Stimulated activated CD8-positive, alpha-beta memory T cell treated with anti-CD3 and anti-CD28 coated beads, Interleukin-15, amount 100 ng/mL, for 48 hours (primary cell): Measurements from ENCODE around the gene EID1.
"Not testable (repeated sequence)": the region's sequence is repeated elsewhere in the genome, so short reads cannot be mapped to it uniquely, and the experiment has no call there.

Experiments used
- DNase-seq, 2 donors: peaks; one replicate each; pipeline ENCODE4 v3.0.0-alpha.2; 2020; ENCODE audit warnings: low read depth in 2 of 2

Gene EID1, protein sequence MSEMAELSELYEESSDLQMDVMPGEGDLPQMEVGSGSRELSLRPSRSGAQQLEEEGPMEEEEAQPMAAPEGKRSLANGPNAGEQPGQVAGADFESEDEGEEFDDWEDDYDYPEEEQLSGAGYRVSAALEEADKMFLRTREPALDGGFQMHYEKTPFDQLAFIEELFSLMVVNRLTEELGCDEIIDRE

DNA sequence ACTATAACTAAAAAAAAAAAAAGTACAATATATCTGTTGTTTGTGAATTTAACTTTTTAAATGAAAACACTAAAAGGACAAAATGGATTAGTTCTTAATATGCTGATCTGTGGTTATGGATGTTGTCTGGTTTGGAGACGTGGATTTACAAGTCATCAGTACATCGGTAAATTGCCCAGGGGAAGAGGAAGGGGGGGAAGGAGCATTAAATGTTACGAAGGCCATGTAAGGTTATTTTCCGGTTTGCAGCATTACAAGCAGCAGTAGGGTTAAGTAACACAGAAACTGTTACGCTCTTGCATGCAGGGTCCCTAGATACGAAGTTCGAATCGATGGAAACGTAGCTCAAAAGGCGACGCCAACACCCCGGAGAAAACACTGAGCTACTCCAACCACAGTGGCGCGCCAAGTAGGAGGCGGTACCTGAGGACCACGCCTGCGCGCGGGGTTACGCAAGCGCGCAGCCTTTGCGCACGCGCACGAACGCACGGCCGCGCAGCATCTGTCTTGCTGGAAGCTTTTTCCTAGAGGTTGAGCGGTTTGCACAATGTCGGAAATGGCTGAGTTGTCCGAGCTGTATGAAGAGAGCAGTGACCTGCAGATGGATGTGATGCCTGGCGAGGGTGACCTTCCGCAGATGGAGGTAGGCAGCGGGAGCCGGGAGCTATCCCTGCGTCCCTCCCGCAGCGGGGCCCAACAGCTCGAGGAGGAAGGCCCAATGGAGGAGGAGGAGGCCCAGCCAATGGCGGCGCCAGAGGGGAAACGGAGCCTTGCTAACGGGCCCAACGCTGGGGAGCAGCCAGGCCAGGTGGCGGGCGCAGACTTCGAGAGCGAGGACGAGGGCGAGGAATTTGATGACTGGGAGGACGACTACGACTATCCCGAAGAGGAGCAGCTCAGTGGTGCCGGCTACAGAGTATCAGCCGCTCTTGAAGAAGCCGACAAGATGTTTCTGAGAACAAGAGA, at the start of gene EID1:
Gene EID1, plus strand, starts transcription at position 505 of the 966 bp plus-strand sequence. Its CDS starts 43 bp downstream, at position 548.
- DNase-seq: peak; percentile 90 to 93

DNA sequence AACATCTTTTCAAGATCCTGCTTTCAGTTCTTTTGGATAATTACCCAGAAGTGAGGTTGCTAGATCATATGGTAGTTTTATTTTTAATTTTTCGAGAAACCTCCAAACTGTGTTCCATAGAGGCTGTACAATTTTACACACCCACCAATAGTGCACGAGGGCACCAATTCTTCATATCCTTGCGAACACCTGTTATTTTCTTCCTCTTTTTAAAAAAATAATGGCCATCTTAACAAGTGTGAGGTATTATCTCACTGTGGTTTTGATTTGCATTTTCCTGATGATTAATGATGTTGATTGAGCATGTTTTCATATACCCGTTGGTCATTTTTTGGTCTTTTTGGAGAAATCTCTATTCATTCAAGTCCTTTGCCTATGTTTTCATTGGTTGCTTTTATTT, 49.5 kb upstream of the EID1 start:
- no peak for DNase-seq

DNA sequence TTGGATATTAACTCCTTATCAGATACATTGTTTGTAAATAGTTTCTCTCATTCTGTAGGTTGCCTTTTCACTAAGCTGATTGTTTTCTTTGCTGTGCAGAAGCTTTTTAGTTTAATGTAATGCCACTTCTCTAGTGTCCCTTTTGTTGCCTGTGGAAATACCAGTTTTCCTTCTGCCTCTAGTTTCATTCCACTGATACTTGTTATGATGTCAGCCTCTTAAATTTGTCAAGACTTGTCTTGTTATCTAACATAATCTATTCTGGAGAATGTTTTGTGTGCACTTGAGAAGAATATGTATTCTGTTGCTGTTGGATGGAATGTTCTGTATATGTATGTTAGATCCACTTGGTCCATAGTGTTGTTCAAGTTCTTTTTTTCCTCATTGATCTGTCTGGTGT, 49.0 kb upstream of the EID1 start:
- DNase-seq: no peak

DNA sequence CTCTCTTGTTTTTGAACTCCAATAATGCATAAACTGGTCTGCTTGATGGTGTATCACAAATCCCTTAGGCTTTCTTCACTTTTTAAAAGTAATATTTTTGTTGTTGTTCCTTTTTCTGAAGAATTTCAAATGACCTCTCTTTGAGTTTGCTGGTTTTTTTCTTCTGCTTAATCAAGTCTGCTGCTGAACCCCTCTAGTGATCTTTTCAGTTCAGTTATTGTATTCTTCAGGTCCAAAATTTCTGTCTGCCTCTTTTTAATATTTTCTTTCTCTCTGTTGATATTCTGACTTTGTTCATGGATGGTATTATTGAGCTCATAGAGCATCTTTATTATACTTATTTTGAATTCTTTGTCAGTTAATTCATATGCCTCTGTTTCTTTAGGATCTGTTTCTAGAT, 45.3 kb upstream of the EID1 start:
- DNase-seq: no peak

DNA sequence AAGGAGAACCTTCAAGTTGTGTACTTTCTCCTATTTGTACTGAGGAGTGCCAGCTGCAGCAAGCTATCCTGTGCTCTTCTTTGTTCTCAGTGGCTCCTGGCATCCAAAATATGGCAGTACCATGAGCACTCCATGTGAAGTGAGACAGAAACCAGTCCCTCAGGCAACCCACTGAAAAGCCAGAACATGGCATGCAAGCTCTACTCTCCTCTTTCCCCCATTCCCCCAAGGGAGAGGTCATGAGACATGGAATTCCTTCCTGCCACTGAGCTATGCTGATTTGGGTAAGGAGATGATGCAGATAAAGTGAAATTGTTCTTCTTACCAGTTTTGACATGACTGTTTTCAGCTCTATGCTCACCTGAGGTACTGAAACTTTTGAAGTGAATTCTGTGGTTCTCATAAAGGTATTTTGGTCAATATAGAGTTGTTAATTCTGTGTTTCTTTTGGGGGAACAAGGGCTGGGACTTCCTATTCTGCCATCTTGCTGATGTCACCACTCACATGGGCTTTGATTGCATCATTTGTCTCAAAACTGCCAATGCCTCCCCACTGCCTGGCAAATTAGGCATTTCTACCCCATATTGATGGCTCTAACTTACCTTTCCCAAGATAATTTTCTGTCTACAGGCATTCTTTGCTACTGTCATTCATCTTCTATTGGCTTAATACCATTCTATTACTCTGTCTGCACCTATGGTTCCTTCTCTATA, 44.3 kb upstream of the EID1 start:
- DNase-seq: no peak

DNA sequence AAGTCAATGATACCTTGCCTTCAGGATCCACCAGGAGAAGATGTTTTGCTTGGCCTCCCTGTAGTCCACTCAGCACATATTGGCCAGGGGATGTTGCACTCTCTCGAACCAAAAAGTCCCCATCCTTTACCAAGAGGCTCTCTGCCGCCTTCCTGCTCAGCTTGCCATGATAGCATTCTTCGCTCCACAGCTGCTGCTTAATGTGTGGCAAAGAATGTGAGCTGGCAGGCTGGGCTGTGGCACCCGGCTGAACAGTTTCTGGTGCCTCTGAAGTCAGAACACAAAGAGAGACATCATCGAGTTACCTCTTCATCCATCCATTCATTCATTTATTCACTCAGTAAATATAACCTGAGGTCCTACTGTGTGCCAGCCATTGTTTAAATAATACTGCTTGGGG, 43.2 kb upstream of the EID1 start:
- DNase-seq: no peak

DNA sequence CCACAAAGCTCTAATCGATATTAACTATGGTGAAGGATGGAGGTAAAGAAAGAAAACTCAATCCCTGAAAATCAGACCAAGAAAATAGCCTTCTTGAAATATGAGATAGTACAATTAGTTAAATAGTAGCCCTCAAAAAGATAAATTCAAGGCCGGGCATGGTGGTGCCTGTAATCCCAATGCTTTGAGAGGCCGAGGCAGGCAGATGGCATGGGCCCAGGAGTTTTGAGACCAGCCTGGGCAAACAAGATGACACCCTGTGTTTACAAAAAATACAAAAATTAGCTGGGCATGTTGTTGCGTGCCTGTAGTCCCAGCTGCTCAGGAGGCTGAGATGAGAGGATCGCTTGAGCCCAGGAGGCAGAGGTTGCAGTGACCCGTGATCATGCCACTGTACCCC, 35.4 kb upstream of the EID1 start:
- no peak for DNase-seq

DNA sequence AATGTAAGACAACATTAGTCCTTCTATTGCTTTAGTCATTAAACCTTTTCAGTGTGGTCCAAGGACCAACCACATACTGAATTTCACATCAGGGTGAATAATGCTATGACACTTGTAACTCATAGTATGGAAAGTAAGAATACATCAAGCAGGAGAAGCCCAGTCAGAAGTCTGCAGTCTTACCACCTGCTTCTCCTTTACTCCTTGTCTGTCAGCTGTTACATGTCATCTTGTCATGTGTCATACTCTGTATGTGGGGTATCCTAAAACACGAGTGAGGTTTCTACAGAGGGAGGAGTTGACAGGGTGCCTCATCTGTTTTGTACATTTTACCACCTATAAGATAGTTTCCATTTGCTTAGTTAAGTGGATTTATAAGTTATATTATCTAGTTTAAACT, 32.8 kb upstream of the EID1 start:
- no peak for DNase-seq

DNA sequence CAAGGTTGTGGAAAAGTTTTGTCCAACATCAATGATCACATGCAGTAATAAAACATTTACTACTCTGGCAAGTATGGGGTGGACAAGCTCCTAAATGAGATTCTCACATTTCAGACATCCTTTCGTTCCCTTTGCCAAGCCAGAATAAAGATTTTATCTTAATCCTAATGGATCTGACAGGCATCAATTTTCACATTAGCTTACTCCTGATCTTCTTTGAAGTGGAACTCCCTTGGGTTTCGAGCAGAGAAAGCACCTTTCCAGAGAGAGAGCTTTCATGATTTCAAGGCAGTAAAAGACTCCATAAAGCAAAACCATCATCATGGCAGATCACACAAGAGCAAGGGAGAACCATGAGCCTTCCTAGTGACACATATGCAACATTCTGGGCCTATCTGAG, 27.3 kb upstream of the EID1 start:
- DNase-seq: no peak

DNA sequence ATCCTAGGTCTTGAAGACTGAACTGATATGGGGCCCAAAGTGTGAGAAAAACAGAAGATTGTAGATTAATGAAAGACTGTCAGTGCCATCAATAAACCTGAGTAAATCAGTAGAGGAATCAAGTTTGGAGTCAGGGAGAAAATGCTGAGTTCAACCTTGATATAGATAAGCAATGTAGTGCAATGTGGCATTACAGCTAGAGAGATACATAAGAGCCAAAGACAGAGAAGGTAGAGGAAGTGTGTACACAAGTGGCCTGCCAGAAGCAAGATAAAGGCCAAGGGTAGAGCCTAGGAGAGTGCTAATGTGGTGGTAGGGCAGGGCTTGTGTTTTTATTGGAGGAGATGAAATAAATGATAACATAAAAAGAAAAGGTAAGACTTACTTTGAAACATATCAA, 26.0 kb upstream of the EID1 start:
- DNase-seq: no peak

DNA sequence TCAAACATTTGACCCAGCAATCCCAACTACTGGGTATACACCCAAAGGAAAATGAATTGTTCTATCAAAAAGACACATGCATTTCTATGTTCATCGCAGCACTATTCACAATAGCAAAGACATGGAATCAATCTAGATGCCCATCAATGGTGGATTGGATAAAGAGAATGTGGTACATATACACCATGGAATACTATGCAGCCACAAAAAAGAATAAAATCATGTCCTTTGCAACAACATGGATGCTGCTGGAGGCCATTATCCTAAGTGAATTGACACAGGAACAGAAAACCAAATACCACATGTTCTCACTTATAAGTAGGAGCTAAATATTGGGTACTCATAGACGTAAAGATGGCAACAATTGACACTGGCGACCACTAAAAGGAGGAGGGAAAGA, 23.5 kb upstream of the EID1 start:
- DNase-seq: not testable (repeated sequence)

DNA sequence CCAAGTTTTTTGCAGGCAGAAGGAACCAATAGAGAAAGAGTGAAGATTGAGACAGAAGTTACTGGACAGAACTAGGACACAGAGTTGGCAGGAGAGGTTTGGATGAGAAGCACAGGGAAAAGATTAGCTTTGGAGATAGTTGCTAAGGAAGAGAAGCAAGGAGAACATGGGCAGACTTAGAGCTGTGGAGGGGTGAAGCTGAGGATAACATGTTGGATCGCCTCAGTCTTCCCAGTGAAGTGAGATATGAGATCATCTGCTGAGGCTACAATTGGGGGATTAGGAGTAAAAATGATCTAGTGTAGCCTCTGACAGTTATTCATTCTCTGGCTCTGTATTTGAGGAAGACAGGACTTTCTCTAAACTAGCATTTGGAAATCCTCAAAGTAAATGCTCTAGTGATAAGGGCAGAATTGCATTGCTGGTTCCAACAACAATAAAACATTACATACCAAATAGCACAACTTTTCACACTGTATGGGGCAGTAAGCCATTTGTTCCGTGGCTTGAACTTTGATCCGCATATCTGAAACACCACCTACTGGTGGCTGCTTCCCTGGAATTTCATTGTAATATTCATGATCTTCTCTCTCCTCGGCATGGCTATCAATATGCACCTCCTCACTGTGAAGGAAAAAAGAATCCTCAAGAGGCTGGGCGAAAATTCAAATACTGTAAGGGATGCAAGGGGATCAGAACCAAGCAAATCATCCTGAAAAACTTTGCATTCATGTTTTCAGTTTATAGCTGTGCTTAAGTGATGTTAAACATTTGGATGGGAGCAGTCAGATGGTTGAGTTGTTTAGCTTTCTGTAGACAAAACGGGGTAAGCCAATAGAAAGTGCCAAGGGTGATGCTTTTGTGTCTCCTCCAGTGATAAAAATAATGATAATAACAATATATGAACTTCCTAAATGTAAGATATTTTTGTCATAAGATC, 22.2 kb upstream of the EID1 start:
- no peak for DNase-seq

DNA sequence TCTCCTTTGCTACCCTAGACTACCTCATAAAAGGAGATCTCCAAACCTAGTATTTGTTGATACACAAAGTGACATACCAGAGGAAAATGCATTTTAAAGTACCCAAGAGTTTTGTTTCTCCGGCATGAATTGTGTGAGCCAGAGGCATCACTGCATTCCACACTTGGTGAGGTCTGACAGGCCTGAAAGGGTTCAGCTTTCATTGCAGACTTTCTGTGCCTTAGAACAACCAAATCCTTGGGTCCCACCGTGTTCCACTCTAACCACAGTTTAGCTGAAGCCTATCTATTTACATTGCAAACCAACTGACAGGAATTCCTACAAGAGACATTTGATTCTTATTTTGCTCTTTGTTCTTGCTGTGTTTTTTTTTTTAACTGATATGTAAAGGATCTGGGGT, 21.0 kb upstream of the EID1 start:
- DNase-seq: no peak

DNA sequence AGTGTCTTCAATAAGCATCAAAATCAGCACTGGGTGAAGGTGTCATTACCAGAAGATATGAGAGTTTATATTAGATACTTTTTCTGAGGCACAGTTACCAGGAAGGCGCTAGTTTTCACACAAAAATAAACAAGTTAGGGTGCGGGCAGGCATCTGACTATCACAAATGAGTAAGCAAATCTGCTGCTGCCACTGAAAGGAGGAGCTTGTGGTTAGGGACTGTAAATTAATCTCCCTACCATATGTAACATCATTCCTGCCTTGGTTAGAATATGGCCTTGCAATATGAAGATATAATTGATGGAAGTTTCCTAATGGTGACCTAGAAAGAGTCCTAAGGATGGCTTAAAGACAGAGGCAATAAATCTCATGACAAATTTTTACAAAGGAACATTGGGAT, 19.5 kb upstream of the EID1 start:
- no peak for DNase-seq

DNA sequence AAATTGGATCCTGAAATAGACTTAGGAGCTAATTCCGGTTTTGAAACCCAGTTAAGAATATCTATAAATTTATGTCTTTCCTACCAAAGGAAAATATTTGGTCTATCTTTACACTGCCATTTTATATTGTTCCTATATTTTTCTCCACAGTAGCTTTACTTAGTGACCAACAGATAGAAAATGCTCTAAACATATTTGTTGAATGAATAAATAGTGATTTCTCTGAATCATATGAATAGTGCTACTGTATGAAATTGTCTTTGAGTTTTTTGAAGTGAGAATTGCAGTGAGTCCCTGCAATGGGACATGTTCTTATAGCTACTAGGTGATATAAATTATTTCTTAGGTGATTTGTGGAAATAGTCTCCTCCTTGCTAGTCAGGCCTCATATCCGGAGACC, 18.5 kb upstream of the EID1 start:
- DNase-seq: no peak

DNA sequence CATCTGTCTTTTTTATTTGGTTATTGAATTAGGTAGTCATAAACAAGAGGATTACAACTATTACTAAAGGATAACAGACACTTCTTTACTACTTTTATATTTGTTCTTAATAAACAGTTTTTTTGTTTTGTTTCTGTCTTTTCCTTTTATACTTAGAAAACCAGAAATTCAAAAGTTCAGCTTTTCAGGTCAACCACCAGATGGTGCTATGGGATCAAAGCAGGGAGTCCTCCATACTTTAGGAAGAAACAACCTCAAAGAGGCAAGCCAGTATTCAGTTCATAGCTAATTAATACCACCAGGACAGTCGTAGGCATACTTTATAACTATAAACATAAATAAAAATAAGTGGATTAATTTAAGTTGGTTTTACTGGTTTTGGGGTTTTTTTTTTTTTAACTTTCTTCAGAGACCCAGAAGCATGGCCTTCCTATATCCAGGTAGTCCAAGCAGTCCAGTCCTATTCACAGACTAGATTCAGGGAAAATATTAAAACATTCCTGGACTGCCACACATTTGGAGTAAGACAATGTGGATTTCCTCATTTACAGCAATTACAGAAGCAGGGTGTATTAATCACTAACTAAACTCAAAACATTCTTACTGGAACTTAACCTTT, 16.0 kb upstream of the EID1 start:
- DNase-seq: peak in 1 of 2 donors; percentile 17

DNA sequence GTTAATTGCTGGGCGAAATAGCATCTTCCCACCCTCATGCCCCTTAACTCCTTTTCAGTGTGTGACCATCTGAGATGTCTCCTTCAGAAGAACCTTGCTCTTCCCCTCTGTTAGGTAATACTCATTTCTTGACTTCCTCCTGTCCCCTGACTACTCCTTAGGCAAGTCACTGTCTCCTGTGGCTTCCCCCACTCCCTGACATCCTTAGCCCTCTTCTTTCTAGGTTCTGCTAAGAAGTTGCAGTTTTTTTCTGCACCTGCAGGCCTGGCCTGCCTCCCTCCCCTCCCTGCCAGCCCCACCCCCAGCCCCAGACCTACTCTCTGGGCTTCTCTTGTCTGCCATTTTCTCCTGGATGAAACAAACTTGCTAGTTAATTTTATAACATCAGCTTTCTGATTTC, 15.2 kb upstream of the EID1 start:
- no peak for DNase-seq

DNA sequence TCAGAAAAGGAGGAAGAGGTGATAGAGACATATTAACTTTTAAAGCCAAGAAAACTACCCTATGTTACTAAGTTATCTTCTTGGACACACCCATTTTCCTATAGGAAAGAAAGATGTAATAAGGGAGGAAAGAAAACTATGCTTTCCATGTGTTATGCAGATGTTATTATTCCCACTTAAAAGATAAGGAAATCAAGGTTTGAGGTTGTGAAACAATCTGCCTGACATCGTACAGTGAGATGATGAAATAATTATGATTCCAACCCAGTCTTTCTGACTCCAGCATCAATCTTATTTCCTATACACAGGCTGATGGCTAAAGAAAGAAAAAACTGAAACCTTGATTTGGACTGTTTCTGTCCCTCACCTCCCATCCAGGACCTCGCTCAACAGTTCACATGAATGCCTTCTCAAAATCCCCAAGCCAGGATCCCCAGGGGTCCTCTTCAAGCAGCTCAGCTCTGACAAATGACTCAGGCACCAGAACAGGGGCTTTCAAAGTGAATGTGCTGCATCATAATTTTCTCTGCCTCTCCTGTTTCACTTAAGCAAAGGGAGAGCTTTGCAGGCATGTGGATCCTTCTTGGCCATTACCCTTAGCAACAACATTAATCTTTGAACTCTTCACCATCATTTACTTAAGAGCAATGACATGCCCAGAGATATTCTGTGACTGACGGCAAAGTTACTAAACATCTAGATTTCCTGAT, 12.4 kb upstream of the EID1 start:
- no peak for DNase-seq

DNA sequence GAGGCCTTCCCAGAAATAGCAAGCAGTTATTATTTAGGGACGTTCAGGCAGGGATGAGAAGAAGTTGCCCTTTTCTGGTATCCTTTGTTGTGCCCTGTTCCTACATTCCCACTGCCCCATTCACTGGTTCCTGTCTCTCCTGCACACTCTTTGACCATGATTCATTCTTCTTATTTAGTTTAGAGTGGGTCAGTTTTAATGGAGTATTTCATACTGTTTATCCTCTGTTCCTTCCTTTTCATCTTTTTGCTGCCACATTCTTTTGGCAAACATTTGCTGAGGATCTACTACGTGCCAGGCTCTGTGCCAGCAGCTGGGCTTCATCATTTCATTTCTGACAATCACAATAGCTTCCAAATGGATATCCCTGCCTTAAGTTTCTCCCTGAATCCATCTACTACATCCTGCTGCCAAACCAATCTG, 11.8 kb upstream of the EID1 start:
- DNase-seq: no peak

DNA sequence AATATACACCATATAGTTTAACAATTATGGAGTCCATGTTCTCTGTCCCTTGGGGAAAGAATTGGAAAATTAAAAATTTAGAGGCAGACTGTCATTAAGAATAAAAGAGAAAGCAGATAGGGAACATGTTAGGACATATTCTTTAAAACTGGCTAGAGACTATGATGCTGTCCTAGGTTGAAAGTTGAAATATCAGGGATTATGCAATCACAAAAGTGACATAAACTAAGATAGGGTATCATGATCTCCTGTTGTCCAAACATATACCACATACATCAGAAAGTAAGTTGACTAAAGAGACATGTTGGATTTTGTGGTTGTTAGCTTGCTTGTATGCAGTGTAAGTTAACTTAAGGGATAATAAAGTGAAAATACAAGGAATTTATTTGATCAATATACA, 9.9 kb upstream of the EID1 start:
- no peak for DNase-seq
